ENCODE measurements around the gene NDEL1. TPM values are rescaled to one million over a fixed set of nuclear protein-coding genes. Genes with fewer than 3 reads are reported as not detected.

NDEL1 gene
- total and polyA plus RNA-seq, 2 donors (not counting 3 experiments of a cell fraction or from before 2014, with no cell fraction given), result 60.0 to 87.4 TPM

DNA sequence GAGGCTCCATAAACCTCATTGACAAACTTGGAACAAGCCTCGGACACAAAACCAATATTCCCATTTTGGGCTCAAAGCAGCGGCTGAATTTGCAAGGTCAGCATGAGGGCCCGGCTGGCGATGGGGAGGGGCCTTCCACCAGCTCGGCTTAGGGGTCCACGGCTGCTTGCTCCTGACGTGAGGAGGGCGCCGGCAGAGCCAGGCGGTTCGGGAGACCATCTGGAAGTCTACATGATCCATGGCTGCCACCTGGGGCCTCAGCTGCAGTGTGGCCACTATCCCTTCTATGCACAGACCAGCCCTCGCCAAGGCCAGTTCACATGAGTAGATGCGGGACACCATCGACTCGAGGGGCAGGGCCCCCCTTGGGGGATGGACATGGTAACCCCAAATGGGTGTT, 39.1 kb downstream of the NDEL1 start:
- POLR2A ChIA-PET, result no interaction called here
- no peaks in the 10 kb centered on the region for H3K27me3 ChIP-seq (ENCODE audit: control insufficient read depth in 2 of 2, insufficient read depth in 2 of 2, low read length in 2 of 2)
- no peak overlapping the region for H3K4me3 ChIP-seq (replicated peaks in 1 of 3; ENCODE audit: insufficient read depth in 1 of 3, low read depth in 1 of 3, low read length in 3 of 3)
- CTCF ChIA-PET, result no interaction called here
- dilution Hi-C loops (cut with MboI; ENCODE audit: extremely low pct_ligation_motif_present, low sequenced_read_pairs) (no loop called here), intact Hi-C loops (cut with micrococcal nuclease) (no loop called here)
- H3K9me3 ChIP-seq (replicated peaks; ENCODE audit: control insufficient read depth, insufficient read depth, low read length), result no peaks in the 10 kb centered on the region
- H2AFZ ChIP-seq (ENCODE audit: low read depth, low read length), result no peak overlapping the region
- TF ChIP-seq EZH2 (IDR thresholded peaks at IDR 0.05; ENCODE audit: borderline replicate concordance, low read depth, low read length, severe bottlenecking) (no peak), JUN (IDR thresholded peaks at IDR 0.05; ENCODE audit: borderline replicate concordance, insufficient read depth, insufficient read length, low read depth) (no peak), GATA2 (IDR thresholded peaks at IDR 0.05; ENCODE audit: insufficient read depth, insufficient read length, low read depth, low read length) (no peak), MYC (IDR thresholded peaks at IDR 0.05; ENCODE audit: low read depth, low read length) (no peak), POLR2A (IDR thresholded peaks at IDR 0.05; ENCODE audit: low read depth, low read length) (no peak), POLR2AphosphoS5 (IDR thresholded peaks at IDR 0.05; ENCODE audit: insufficient read depth, low read depth, low read length) (no peak), FOS (IDR thresholded peaks at IDR 0.05; ENCODE audit: borderline replicate concordance, insufficient read depth, low read length) (no peak)
- TF ChIP-seq, protein P1, sequence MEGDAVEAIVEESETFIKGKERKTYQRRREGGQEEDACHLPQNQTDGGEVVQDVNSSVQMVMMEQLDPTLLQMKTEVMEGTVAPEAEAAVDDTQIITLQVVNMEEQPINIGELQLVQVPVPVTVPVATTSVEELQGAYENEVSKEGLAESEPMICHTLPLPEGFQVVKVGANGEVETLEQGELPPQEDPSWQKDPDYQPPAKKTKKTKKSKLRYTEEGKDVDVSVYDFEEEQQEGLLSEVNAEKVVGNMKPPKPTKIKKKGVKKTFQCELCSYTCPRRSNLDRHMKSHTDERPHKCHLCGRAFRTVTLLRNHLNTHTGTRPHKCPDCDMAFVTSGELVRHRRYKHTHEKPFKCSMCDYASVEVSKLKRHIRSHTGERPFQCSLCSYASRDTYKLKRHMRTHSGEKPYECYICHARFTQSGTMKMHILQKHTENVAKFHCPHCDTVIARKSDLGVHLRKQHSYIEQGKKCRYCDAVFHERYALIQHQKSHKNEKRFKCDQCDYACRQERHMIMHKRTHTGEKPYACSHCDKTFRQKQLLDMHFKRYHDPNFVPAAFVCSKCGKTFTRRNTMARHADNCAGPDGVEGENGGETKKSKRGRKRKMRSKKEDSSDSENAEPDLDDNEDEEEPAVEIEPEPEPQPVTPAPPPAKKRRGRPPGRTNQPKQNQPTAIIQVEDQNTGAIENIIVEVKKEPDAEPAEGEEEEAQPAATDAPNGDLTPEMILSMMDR (IDR thresholded peaks at IDR 0.05; ENCODE audit: extremely low read depth in 1 of 2, insufficient read depth in 1 of 2, low read depth in 1 of 2, low read length in 2 of 2), result no peak
- TF ChIP-seq, protein P2, sequence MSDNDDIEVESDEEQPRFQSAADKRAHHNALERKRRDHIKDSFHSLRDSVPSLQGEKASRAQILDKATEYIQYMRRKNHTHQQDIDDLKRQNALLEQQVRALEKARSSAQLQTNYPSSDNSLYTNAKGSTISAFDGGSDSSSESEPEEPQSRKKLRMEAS (IDR thresholded peaks at IDR 0.05; ENCODE audit: insufficient read depth, insufficient read length), result no peak
- H3K79me2 ChIP-seq (ENCODE audit: control insufficient read depth, insufficient read depth, low read length), result no peaks in the 10 kb centered on the region
- no peak overlapping the region for H3K27ac ChIP-seq (ENCODE audit: insufficient read depth, low read depth, low read length)
- BruUV-seq (replicated peaks), result no TSS peak
- peak; percentile 31 for FAIRE-seq
- no peaks in the 10 kb centered on the region for H4K20me1 ChIP-seq (replicated peaks; ENCODE audit: control insufficient read depth, extremely low read depth, insufficient read depth, low read length)
- no peaks in the 10 kb centered on the region for H3K9me1 ChIP-seq (replicated peaks; ENCODE audit: control insufficient read depth, extremely low read depth, insufficient read depth, low read length)
- no peak for DNase-seq (ENCODE audit: low read depth, low spot score)
- no peak overlapping the region for H3K9ac ChIP-seq (replicated peaks; ENCODE audit: extremely low read depth, insufficient read depth, low read length)
- no peak overlapping the region for H3K4me2 ChIP-seq (ENCODE audit: insufficient read depth, low read length)
- no peaks in the 10 kb centered on the region for H3K4me1 ChIP-seq (ENCODE audit: control insufficient read depth, extremely low read depth, insufficient read depth, low read length)
- H3K36me3 ChIP-seq (ENCODE audit: control insufficient read depth in 2 of 2, extremely low read depth in 1 of 2, insufficient read depth in 2 of 2, low read length in 2 of 2), result peaks cover 19 to 66% of the 10 kb centered on the region in 2 experiments
